ENCODE data around the gene RNMT.

RNMT gene

DNA sequence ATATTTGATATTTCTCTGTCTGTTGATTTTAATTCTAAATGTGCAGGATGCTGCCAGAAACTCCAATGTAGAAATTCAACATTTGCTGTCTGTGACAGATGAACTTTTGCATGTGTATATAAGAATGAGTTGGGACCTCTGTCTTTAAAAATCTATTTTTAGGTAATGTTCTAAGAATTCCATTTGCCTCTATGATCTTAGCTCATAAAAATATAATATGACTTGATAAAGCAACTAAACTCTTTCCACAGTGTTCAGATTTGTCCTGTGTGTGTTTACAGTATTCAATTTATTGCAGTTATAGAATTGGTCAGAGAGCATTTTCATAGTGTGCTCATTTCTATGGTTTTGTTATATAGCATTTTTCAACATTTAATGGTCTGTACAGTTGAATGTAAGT lies 33.6 kb downstream of the RNMT start:
- DNase-seq: no peak
- H2BK120ac ChIP-seq (ENCODE audit: low read depth, low read length): no peak overlapping the region
- no peak overlapping the region for H4K8ac ChIP-seq (ENCODE audit: low read length)

DNA sequence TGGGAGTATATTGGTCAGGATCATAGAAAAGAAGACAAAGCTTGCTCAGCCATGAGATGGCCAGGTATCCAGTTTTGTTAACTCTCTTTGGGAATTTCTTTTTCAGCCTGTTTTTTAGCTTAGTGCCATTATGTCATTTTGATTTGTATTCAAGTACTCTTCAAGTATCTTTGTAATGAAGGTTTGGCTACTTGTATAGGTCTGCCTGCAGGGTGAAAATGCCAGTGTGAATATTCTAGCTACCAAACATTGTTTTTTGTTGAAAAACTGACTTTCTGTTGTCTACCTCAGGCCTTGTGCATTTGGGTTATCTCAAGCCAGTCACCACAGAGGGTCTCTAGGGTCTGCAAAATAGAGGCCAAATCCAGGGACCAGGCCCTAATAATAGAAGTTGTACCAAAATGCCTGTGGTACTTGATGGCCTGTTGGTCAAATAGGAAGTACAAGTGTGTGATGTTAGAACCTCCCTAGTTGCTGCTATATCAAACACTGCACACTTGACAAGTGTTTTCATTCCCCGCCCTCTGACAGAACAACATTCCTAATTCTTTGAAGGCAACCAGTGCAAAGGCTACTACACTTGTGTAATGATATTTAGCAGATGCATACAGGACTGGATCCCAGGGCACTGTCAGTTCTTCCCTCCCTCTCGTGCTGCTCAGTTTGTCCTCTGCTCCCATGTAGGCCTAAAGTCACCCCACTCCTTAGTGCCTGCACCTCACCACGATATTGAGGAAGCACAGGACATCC lies 36.4 kb downstream of the RNMT start:
- H3K18ac ChIP-seq (ENCODE audit: low read depth in 1 of 2, low read length in 2 of 2): no peak overlapping the region
- H3K27ac ChIP-seq (ENCODE audit: low read length, poor library complexity, severe bottlenecking): no peak overlapping the region
- peaks cover 12 to 57% of the 10 kb centered on the region in 2 experiments for H3K36me3 ChIP-seq (ENCODE audit: control insufficient read depth in 1 of 2, insufficient read depth in 2 of 2, low read depth in 1 of 2, low read length in 2 of 2)
- no peak for DNase-seq
- H3K9ac ChIP-seq (ENCODE audit: low read length): no peak overlapping the region
- no peak overlapping the region for H2BK12ac ChIP-seq (ENCODE audit: low read length in 2 of 2)
- H3K23ac ChIP-seq (ENCODE audit: low read length in 2 of 2): no peak overlapping the region
- no peaks in the 10 kb centered on the region for H3K4me1 ChIP-seq (ENCODE audit: control insufficient read depth, insufficient read depth, low read depth, low read length)
- H2BK5ac ChIP-seq (ENCODE audit: low read depth, low read length, poor library complexity, severe bottlenecking): no peak overlapping the region
- H3K9me3 ChIP-seq (ENCODE audit: control insufficient read depth, low read length): peaks cover 7% of the 10 kb centered on the region
- no peak overlapping the region for H4K8ac ChIP-seq (ENCODE audit: low read length)
- WGBS: 95% methylated on average over 3 of the region's 3 CpGs
- H3K27me3 ChIP-seq (ENCODE audit: control insufficient read depth in 1 of 2, insufficient read depth in 1 of 2, low read length in 2 of 2): no peaks in the 10 kb centered on the region
- H3K14ac ChIP-seq (ENCODE audit: low read length in 2 of 2): no peak overlapping the region
- no peak overlapping the region for H3K4me3 ChIP-seq (ENCODE audit: insufficient read depth in 1 of 2, low read depth in 1 of 2, low read length in 2 of 2)
- no peak overlapping the region for H2AK5ac ChIP-seq (ENCODE audit: low read length, severe bottlenecking)
- no peaks in the 10 kb centered on the region for H3K79me1 ChIP-seq (replicated peaks; ENCODE audit: low read length, poor library complexity, severe bottlenecking)
- no peak overlapping the region for H2BK15ac ChIP-seq (ENCODE audit: low read depth, poor library complexity, severe bottlenecking)
- H2BK120ac ChIP-seq (ENCODE audit: low read depth, low read length): no peak overlapping the region
- no peak overlapping the region for H4K91ac ChIP-seq (ENCODE audit: low read length)
- H2AFZ ChIP-seq (ENCODE audit: low read depth, low read length): no peak overlapping the region
- H3K4ac ChIP-seq (ENCODE audit: low read depth in 1 of 2, low read length in 2 of 2): no peak overlapping the region
- H3K4me2 ChIP-seq (ENCODE audit: low read length, poor library complexity, severe bottlenecking): no peak overlapping the region

More for the DNA sequence above, 33.6 kb downstream of the RNMT start:
- H3K14ac ChIP-seq (ENCODE audit: low read length in 2 of 2): no peak overlapping the region
- H4K91ac ChIP-seq (ENCODE audit: low read length): no peak overlapping the region
- no peaks in the 10 kb centered on the region for H3K4me1 ChIP-seq (ENCODE audit: control insufficient read depth, insufficient read depth, low read depth, low read length)
- H3K36me3 ChIP-seq (ENCODE audit: control insufficient read depth in 1 of 2, insufficient read depth in 2 of 2, low read depth in 1 of 2, low read length in 2 of 2): peaks cover 16 to 85% of the 10 kb centered on the region in 2 experiments
- no peak overlapping the region for H2AFZ ChIP-seq (ENCODE audit: low read depth, low read length)
- no peak overlapping the region for H3K9ac ChIP-seq (ENCODE audit: low read length)
- no peak overlapping the region for H3K4me2 ChIP-seq (ENCODE audit: low read length, poor library complexity, severe bottlenecking)
- no peak overlapping the region for H2BK12ac ChIP-seq (ENCODE audit: low read length in 2 of 2)
- H3K27me3 ChIP-seq (ENCODE audit: control insufficient read depth in 1 of 2, insufficient read depth in 1 of 2, low read length in 2 of 2): no peaks in the 10 kb centered on the region
- H3K9me3 ChIP-seq (ENCODE audit: control insufficient read depth, low read length): no peaks in the 10 kb centered on the region
- H2AK5ac ChIP-seq (ENCODE audit: low read length, severe bottlenecking): no peak overlapping the region
- no peak overlapping the region for H3K27ac ChIP-seq (ENCODE audit: low read length, poor library complexity, severe bottlenecking)
- no peak overlapping the region for H3K23ac ChIP-seq (ENCODE audit: low read length in 2 of 2)
- H3K4me3 ChIP-seq (ENCODE audit: insufficient read depth in 1 of 2, low read depth in 1 of 2, low read length in 2 of 2): no peak overlapping the region
- H2BK15ac ChIP-seq (ENCODE audit: low read depth, poor library complexity, severe bottlenecking): no peak overlapping the region
- H3K79me1 ChIP-seq (replicated peaks; ENCODE audit: low read length, poor library complexity, severe bottlenecking): no peaks in the 10 kb centered on the region
- H3K18ac ChIP-seq (ENCODE audit: low read depth in 1 of 2, low read length in 2 of 2): no peak overlapping the region
- no peak overlapping the region for H2BK5ac ChIP-seq (ENCODE audit: low read depth, low read length, poor library complexity, severe bottlenecking)
- no peak overlapping the region for H3K4ac ChIP-seq (ENCODE audit: low read depth in 1 of 2, low read length in 2 of 2)

DNA sequence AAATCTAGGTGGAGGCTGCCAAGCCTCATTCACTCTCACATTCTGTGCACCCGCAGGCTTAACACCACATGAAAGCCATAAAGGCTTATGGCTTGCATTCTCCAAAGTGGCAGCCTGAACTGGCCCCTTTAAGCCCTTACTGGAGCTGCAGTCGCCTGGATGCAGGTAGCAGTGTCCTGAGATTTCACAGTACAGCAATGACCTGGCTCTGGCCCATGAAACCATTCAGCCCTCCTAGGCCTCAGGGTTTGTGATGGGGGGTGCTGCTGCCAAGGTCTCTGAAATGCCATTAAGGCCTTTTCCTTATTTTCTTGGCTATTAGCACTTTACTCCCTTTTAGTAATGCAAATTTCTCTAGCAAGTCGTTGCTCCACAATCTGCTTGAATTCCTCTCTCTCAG lies 48.6 kb downstream of the RNMT start:
- Histone ChIP-seq H2AFZ (ENCODE audit: low read depth, low read length) (no peak overlapping the region), H3K18ac (ENCODE audit: low read depth in 1 of 2, low read length in 2 of 2) (no peak overlapping the region), H3K4me3 (ENCODE audit: insufficient read depth in 1 of 2, low read depth in 1 of 2, low read length in 2 of 2) (no peak overlapping the region), H2BK5ac (ENCODE audit: low read depth, low read length, poor library complexity, severe bottlenecking) (no peak overlapping the region), H2BK12ac (ENCODE audit: low read length in 2 of 2) (no peak overlapping the region), H3K4me2 (ENCODE audit: low read length, poor library complexity, severe bottlenecking) (no peak overlapping the region), H2BK120ac (ENCODE audit: low read depth, low read length) (no peak overlapping the region), H3K79me1 (replicated peaks; ENCODE audit: low read length, poor library complexity, severe bottlenecking) (no peaks in the 10 kb centered on the region), H3K9ac (ENCODE audit: low read length) (no peak overlapping the region), H3K23ac (ENCODE audit: low read length in 2 of 2) (no peak overlapping the region), H4K91ac (ENCODE audit: low read length) (no peak overlapping the region), H3K14ac (ENCODE audit: low read length in 2 of 2) (no peak overlapping the region), H3K9me3 (ENCODE audit: control insufficient read depth, low read length) (no peaks in the 10 kb centered on the region), H2AK5ac (ENCODE audit: low read length, severe bottlenecking) (no peak overlapping the region), H3K27me3 (ENCODE audit: control insufficient read depth in 1 of 2, insufficient read depth in 1 of 2, low read length in 2 of 2) (no peaks in the 10 kb centered on the region), H3K27ac (ENCODE audit: low read length, poor library complexity, severe bottlenecking) (no peak overlapping the region), H2BK15ac (ENCODE audit: low read depth, poor library complexity, severe bottlenecking) (no peak overlapping the region), H3K4ac (ENCODE audit: low read depth in 1 of 2, low read length in 2 of 2) (no peak overlapping the region), H3K36me3 (ENCODE audit: control insufficient read depth in 1 of 2, insufficient read depth in 2 of 2, low read depth in 1 of 2, low read length in 2 of 2) (no peaks in the 10 kb centered on the region), H4K8ac (ENCODE audit: low read length) (no peak overlapping the region), H3K4me1 (ENCODE audit: control insufficient read depth, insufficient read depth, low read depth, low read length) (no peaks in the 10 kb centered on the region)
- no peak for DNase-seq
- WGBS: 54% methylated on average over 3 of the region's 3 CpGs

DNA sequence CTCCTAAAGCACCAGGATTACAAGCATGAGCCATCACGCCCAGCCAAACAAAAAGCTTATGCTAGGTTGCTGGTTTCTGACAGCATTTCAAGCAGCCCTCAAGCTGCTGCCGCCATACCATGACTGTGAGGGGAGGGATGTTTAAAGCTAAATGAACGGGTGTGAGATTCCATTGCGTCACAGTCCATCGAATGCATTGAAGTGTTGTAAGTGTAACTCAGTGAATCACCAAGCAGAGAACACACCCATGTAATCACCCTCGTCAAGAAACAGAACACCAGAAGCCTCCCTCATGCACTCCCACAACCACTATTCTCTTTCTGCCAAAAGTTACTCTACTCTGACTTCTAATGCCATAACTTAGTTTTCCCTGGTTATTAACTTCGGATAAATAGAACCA lies 64.7 kb downstream of the RNMT start:
- DNase-seq: no peak
- Histone ChIP-seq H3K4ac (ENCODE audit: low read depth in 1 of 2, low read length in 2 of 2) (no peak overlapping the region), H3K36me3 (ENCODE audit: control insufficient read depth in 1 of 2, insufficient read depth in 2 of 2, low read depth in 1 of 2, low read length in 2 of 2) (no peaks in the 10 kb centered on the region), H2BK5ac (ENCODE audit: low read depth, low read length, poor library complexity, severe bottlenecking) (no peak overlapping the region), H3K9me3 (ENCODE audit: control insufficient read depth, low read length) (peaks cover 10% of the 10 kb centered on the region), H4K8ac (ENCODE audit: low read length) (no peak overlapping the region), H3K4me3 (ENCODE audit: insufficient read depth in 1 of 2, low read depth in 1 of 2, low read length in 2 of 2) (no peak overlapping the region), H3K4me2 (ENCODE audit: low read length, poor library complexity, severe bottlenecking) (no peak overlapping the region), H2BK12ac (ENCODE audit: low read length in 2 of 2) (no peak overlapping the region), H4K91ac (ENCODE audit: low read length) (no peak overlapping the region), H3K18ac (ENCODE audit: low read depth in 1 of 2, low read length in 2 of 2) (no peak overlapping the region), H2BK120ac (ENCODE audit: low read depth, low read length) (no peak overlapping the region), H3K79me1 (replicated peaks; ENCODE audit: low read length, poor library complexity, severe bottlenecking) (no peaks in the 10 kb centered on the region), H2BK15ac (ENCODE audit: low read depth, poor library complexity, severe bottlenecking) (no peak overlapping the region), H3K23ac (ENCODE audit: low read length in 2 of 2) (no peak overlapping the region), H3K14ac (ENCODE audit: low read length in 2 of 2) (no peak overlapping the region), H3K27ac (ENCODE audit: low read length, poor library complexity, severe bottlenecking) (no peak overlapping the region), H2AK5ac (ENCODE audit: low read length, severe bottlenecking) (no peak overlapping the region), H2AFZ (ENCODE audit: low read depth, low read length) (no peak overlapping the region), H3K27me3 (ENCODE audit: control insufficient read depth in 1 of 2, insufficient read depth in 1 of 2, low read length in 2 of 2) (no peaks in the 10 kb centered on the region), H3K4me1 (ENCODE audit: control insufficient read depth, insufficient read depth, low read depth, low read length) (no peaks in the 10 kb centered on the region), H3K9ac (ENCODE audit: low read length) (no peak overlapping the region)
- 75% methylated on average over 6 of the region's 7 CpGs for WGBS

Data from mesenchymal stem cell (in vitro differentiated cells and primary cell).